ENCODE results near the gene BHLHE40. TPM values are rescaled to one million over a fixed set of nuclear protein-coding genes. Genes with fewer than 3 reads are reported as not detected.
"Not testable (repeated sequence)": the region's sequence is repeated elsewhere in the genome, so short reads cannot be mapped to it uniquely, and the experiment has no call there.

BHLHE40 gene
- total RNA-seq, 1 experiment from 2014 or later, result 6.7 TPM

DNA sequence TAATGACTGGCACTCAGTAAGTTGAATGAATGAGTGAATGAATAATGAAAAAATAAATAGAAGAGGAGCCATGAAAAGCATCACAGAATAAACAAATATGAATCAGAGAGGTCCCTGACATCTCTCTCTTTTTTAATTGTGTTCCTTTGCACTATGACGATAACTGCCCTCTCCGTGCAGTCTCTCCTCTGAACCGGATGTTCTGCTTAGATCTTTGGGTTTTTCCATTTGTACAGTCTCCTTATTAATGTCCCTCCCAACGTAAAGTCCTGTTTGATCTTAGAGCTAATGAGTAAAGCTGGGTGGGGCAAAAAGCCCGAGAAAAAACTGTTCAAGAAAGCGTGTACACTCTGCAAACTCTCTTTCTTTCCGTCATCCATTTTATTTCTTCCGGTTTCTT lies 28.3 kb upstream of the BHLHE40 start:
- no peaks in the 10 kb centered on the region for H3K27me3 ChIP-seq (ENCODE audit: control insufficient read depth, insufficient read depth, low read length)
- H3K36me3 ChIP-seq (replicated peaks; ENCODE audit: control insufficient read depth, insufficient read depth, low read length), result no peaks in the 10 kb centered on the region
- DNase-seq, result no peak
- no peak overlapping the region for H3K4me3 ChIP-seq (ENCODE audit: insufficient read depth, low read depth, low read length)

DNA sequence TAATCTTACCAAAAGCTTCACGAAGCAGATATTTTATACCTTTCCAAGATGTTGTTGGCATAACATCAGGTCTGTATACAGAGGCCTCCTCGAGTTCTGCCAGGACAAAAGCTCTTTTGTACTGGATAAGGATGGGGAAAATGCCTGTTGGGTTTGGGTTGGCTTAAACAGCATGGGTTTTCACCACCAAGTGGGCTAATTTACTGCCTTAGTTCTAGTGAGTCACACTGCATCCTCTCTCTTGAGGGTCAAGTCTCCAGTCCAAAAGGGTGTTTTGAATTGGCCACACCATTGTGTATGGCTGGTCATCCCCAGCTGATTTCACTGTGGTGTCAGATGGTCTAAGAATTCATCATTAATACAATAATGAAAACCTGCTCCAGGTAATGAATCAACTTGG lies 26.1 kb upstream of the BHLHE40 start:
- Histone ChIP-seq H3K27me3 (ENCODE audit: control insufficient read depth, insufficient read depth, low read length) (no peaks in the 10 kb centered on the region), H3K36me3 (replicated peaks; ENCODE audit: control insufficient read depth, insufficient read depth, low read length) (no peaks in the 10 kb centered on the region), H3K4me3 (ENCODE audit: insufficient read depth, low read depth, low read length) (no peak overlapping the region)
- DNase-seq, result no peak

DNA sequence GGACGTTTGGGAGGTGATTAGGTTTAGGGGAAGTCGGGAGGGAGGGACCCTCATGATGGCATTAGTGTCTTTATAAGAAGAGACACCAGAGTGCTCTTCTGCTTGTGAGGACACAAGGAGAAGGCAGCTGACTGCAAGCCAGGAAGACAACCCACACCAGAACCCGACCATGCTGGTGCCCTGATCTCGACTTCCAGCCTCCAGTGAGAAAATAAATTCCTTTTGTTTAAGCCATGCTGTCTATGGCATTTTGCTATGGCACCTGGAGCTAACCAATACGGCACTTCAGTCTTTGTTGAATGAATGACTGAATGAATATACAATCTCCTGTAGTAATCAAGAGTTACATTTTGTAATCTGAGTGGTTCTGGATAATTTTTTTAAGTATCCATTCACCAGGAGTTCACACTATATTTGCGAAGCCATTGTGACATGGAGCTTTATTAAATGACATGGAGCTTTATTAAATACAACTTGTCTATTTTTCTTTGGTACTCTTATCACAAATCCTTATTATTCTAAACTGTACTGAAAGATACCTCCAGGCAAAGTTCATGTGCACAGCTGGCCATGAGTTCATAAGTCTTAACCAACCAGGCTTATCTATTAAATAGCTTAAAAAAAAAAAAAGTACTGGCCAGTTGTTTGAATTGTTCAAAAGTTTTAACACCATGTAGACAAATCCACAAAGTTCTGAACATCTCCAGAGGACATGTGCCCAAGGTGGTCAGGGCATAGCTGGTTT lies 24.8 kb upstream of the BHLHE40 start:
- no peak overlapping the region for H3K4me3 ChIP-seq (ENCODE audit: insufficient read depth, low read depth, low read length)
- no peaks in the 10 kb centered on the region for H3K27me3 ChIP-seq (ENCODE audit: control insufficient read depth, insufficient read depth, low read length)
- H3K36me3 ChIP-seq (replicated peaks; ENCODE audit: control insufficient read depth, insufficient read depth, low read length), result no peaks in the 10 kb centered on the region
- DNase-seq, result no peak

DNA sequence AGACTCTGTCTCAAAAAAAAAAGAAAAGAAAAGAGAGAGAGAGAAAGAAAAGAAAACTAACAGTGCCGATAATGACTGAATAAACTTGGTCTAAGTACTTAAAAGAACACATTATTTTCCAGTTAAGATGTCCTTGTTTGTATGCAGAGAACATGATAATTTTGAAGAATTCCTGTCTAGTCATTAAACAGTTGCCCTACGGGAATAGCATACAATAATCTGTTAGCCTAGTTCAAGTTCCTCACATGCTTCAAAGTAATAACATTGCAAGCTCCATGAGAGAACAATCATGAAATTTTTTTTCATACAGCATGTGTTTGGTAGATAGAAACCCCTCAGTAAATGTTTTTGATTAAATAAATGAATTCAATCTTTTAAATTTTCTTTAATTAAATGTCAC lies 23.1 kb upstream of the BHLHE40 start:
- Histone ChIP-seq H3K27me3 (ENCODE audit: control insufficient read depth, insufficient read depth, low read length) (no peaks in the 10 kb centered on the region), H3K36me3 (replicated peaks; ENCODE audit: control insufficient read depth, insufficient read depth, low read length) (no peaks in the 10 kb centered on the region), H3K4me3 (ENCODE audit: insufficient read depth, low read depth, low read length) (no peak overlapping the region)
- no peak for DNase-seq

DNA sequence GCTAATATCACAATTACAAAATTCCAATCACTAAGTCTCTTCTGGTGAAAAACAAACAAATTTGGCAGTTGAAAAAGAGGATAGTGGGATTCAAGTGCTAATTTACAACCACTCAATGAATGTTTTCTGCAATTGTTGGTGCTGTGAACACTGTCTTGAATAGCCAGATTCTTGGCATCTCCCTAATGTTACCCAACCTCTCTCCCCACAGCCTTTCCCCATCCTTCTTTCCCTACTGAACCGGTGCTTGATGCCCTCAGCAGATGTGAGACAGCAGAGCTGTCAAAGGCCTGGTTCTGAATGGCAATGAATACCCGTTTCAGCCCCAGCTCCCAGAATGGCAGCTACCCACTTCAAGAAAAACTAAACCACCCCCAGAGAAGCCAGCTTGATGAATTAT lies 22.5 kb upstream of the BHLHE40 start:
- no peaks in the 10 kb centered on the region for H3K36me3 ChIP-seq (replicated peaks; ENCODE audit: control insufficient read depth, insufficient read depth, low read length)
- no peaks in the 10 kb centered on the region for H3K27me3 ChIP-seq (ENCODE audit: control insufficient read depth, insufficient read depth, low read length)
- H3K4me3 ChIP-seq (ENCODE audit: insufficient read depth, low read depth, low read length), result no peak overlapping the region
- DNase-seq, result no peak

DNA sequence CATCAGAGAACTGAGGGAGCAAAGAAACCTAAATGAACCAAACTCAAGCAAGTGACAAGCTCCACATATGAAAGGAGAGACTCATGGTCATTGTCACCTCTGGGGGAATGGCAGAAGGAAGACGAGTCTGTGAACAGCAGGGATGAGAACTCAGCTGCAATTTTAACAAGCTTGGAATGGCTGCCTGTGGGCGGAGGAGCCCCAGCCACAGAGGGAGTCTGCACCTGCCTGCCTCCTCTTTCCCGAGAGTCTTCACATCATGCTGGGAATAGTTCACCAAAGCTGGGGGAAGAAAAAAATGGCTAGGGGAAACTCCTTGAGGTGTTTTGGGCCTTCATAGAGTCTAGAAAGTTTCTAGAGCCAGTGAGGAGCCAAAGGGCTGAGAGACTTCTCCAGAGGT lies 21.3 kb upstream of the BHLHE40 start:
- no peak for DNase-seq
- H3K4me3 ChIP-seq (ENCODE audit: insufficient read depth, low read depth, low read length), result no peak overlapping the region
- no peaks in the 10 kb centered on the region for H3K27me3 ChIP-seq (ENCODE audit: control insufficient read depth, insufficient read depth, low read length)
- H3K36me3 ChIP-seq (replicated peaks; ENCODE audit: control insufficient read depth, insufficient read depth, low read length), result no peaks in the 10 kb centered on the region

DNA sequence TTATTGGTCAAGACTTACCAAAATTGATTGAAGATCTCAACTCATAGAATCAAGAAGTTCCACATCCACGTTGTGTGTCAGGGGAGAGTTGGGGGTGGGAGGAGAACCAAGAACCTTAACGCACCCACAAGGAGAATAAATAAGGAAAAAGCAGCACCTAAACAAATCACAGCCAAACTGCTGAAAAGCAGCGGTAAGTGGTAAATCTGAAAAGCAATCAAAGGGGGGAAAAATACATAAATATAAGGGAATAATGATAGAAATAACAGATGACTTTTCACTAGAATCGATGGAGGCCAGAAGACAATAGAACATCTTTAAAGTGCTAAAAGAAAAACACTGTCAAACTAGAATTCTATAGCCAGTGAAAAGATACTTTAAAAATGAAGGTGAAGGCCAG lies 20.1 kb upstream of the BHLHE40 start:
- no peaks in the 10 kb centered on the region for H3K36me3 ChIP-seq (replicated peaks; ENCODE audit: control insufficient read depth, insufficient read depth, low read length)
- no peak for DNase-seq
- H3K27me3 ChIP-seq (ENCODE audit: control insufficient read depth, insufficient read depth, low read length), result no peaks in the 10 kb centered on the region
- no peak overlapping the region for H3K4me3 ChIP-seq (ENCODE audit: insufficient read depth, low read depth, low read length)

DNA sequence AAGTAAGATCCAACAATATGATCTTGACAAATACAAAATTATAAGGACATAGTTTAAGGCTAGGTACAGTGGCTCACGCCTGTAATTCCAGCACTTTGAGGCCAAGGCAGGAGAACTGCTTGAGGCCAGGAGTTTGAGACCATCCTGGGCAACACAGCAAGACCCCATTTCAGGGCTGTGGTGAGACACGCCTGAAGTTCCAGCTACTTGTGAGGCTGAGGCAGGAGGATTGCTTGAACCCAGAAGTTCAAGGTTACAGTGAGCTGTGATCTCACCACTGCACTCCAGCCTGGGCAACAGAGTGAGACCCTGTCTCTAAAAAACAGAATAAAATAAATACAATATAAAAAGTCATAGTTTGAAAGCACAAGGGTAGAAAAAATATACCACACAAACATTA lies 17.4 kb upstream of the BHLHE40 start:
- H3K36me3 ChIP-seq (replicated peaks; ENCODE audit: control insufficient read depth, insufficient read depth, low read length); DNase-seq; H3K4me3 ChIP-seq (ENCODE audit: insufficient read depth, low read depth, low read length); H3K27me3 ChIP-seq (ENCODE audit: control insufficient read depth, insufficient read depth, low read length): not testable (repeated sequence)

DNA sequence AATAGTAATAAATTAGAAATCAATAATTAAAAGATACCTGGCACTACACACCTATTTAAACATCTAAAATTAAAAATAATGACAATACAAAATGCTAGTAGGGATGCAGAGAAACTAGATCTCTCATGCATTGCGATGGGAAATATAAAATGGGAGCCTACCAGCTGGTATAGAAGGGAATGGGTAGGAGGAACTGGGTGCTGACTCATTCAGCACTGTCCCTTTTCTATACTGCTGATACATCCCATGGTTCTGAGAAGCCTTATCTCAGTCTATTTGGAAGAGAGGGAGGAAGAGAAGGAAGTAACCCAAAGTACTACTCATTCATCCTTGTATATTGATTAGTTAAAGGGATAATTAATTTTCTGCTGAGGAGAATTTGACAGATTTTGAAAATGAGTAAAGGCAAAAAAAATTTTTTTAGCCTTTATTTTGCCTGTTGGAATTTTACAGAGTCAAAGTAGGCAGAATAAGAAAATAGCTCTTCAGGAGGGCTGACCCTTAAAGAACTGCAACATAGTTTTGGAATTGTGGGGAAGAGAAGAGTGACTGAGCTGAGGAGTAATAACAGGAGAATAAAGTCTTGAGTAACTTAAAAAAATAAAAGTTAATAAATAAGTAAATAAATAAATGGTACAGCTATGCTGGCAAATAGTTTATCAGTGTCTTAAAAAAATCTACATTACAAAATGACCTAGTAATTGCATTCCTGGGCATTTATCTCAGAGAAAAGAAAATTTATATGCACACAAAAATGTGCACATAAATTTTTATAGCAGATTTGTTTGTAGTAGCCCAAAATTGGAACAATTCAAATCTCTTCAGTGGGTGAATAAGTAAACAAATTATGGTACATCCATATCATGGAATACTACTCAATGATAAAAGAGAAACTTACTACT lies 15.3 kb upstream of the BHLHE40 start:
- Histone ChIP-seq H3K36me3 (replicated peaks; ENCODE audit: control insufficient read depth, insufficient read depth, low read length) (no peaks in the 10 kb centered on the region), H3K27me3 (ENCODE audit: control insufficient read depth, insufficient read depth, low read length) (no peaks in the 10 kb centered on the region), H3K4me3 (ENCODE audit: insufficient read depth, low read depth, low read length) (no peak overlapping the region)
- no peak for DNase-seq

DNA sequence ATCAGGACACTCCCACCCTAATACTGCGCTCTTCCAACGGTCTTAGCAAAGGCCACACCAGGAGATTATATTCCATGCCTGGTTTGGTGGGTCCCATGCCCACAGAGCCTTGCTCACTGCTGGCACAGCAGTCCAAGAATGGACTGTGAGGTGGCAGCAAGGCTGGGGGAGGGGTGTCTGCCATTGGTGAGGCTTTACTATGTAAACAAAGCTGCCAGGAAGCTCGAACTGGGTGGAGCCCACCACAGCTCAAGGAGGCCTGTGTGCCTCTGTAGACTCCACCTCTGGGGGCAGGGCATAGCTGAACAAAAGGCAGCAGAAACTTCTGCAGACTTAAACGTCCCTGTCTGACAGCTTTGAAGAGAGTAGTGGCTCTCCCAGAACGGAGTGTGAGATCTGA lies 13.2 kb upstream of the BHLHE40 start:
- not testable (repeated sequence) for H3K4me3 ChIP-seq (ENCODE audit: insufficient read depth, low read depth, low read length); H3K36me3 ChIP-seq (replicated peaks; ENCODE audit: control insufficient read depth, insufficient read depth, low read length); DNase-seq; H3K27me3 ChIP-seq (ENCODE audit: control insufficient read depth, insufficient read depth, low read length)

DNA sequence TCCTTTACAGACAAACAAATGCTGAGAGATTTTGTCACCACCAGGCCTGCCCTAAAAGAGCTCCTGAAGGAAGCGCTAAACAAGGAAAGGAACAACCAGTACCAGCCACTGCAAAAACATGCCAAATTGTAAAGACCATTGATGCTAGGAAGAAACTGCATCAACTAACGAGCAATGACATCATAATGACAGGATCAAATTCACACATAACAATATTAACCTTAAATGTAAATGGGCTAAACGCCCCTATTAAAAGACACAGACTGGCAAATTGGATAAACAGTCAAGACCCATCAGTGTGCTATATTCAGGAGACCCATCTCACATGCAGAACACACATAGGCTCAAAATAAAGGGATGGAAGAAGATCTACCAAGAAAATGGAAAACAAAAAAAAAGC lies 11.6 kb upstream of the BHLHE40 start:
- not testable (repeated sequence) for DNase-seq; H3K4me3 ChIP-seq (ENCODE audit: insufficient read depth, low read depth, low read length); H3K27me3 ChIP-seq (ENCODE audit: control insufficient read depth, insufficient read depth, low read length); H3K36me3 ChIP-seq (replicated peaks; ENCODE audit: control insufficient read depth, insufficient read depth, low read length)

DNA sequence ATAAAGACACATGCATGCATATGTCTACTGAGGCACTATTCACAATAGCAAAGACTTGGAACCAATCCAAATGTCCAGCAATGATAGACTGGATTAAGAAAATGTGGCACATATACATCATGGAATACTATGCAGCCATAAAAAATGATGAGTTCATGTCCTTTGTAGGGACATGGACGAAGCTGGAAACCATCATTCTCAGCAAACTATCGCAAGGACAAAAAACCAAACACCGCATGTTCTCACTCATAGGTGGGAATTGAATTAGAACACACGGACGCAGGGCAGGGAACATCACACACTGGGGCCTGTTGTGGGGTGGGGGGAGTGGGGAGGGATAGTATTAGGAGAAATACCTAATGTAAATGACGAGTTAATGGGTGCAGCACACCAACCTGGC lies 7.8 kb upstream of the BHLHE40 start:
- not testable (repeated sequence) for DNase-seq; H3K4me3 ChIP-seq (ENCODE audit: insufficient read depth, low read depth, low read length); H3K27me3 ChIP-seq (ENCODE audit: control insufficient read depth, insufficient read depth, low read length); H3K36me3 ChIP-seq (replicated peaks; ENCODE audit: control insufficient read depth, insufficient read depth, low read length)

DNA sequence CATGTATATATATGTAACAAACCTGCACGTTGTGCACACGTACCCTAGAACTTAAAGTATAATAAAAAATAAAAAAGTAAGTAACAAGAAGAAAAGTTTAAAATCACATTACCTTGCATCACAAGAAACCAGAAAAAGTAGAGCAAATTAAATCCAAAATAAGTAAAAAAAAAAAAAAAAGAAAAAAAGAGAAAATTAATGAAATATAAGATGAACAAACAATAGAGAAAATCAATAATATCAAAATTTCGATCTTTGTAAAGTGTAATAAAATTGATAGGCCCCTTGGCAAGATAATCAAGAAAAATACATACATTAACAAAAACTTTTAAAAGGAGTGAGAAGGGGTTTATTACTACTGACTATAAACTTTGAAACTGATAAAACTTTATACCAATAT lies 7.4 kb upstream of the BHLHE40 start:
- DNase-seq, result no peak
- no peaks in the 10 kb centered on the region for H3K36me3 ChIP-seq (replicated peaks; ENCODE audit: control insufficient read depth, insufficient read depth, low read length)
- no peak overlapping the region for H3K4me3 ChIP-seq (ENCODE audit: insufficient read depth, low read depth, low read length)
- H3K27me3 ChIP-seq (ENCODE audit: control insufficient read depth, insufficient read depth, low read length), result peaks cover 2% of the 10 kb centered on the region; the same call in 1 of the 2 replicates

DNA sequence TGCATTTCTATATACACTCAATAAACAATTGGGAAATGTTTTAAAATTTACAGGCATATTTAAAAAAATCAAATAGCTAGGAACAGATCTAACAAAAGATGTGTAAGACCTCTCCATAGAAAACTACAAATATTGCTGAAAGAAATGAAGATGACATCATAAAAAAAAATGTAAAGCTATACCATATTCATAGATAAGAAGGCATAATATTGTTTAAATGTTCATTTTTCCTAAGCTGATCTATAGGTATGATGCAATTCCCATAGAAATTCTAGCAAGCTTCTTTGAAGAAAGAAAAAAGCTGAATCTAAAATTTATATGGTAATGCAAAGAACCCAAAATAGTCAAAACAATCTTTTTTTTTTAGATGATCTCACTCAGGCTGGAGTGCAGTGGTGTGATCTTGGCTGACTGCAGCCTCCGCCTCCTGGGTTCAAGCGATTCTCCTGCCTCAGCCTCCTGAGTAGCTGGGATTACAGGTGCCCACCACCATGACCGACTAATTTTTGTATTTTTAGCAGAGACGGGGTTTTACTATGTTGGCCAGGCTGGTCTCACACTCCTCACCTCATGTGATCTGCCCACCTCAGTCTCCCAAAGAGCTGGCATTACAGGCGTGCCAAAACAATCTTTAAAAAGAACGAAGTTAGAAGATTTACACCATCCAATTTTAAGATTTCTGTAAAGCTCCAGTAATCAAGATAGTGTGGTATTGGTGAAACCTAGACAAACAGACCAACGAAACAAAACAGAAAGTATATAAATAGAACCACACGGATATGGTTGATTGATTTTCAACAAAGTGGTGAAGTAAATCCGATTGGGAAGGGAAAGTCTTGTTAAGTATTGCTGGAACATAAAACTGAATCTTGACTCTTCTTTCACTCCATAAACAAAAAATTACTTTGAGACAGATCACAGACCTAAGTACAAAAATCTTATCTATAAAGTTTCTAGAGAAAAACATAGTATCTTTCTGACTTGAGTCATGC lies 6.3 kb upstream of the BHLHE40 start:
- Histone ChIP-seq H3K36me3 (replicated peaks; ENCODE audit: control insufficient read depth, insufficient read depth, low read length) (no peaks in the 10 kb centered on the region), H3K4me3 (ENCODE audit: insufficient read depth, low read depth, low read length) (no peak overlapping the region), H3K27me3 (ENCODE audit: control insufficient read depth, insufficient read depth, low read length) (peaks cover 8% of the 10 kb centered on the region; the same call in 1 of the 2 replicates)
- no peak for DNase-seq
